22Rv1 (cell line): ENCODE data around the gene PGP.

Source experiments
- CTCF ChIP-seq: fragments of 450-650 bp; IDR thresholded peaks from 2 replicates; pipeline ENCODE4 v1.5.1; 2017; ENCODE audit warnings: mild to moderate bottlenecking
- ZFX ChIP-seq: fragments of 450-650 bp; IDR thresholded peaks from 2 replicates; pipeline ENCODE4 v1.6.1; 2017; ENCODE audit warnings: antibody characterized with exemption, borderline replicate concordance

- TF ChIP-seq CTCF (no peak), ZFX (no peak)
These were observed 43.0 kb downstream of the PGP start for GRCh38 chr16:2171601-2172178.
